ENCODE results near the gene BMPR2.
A peak's percentile ranks its signal among the peaks of the same experiment; 100 is the strongest.
"Not testable (repeated sequence)": the region's sequence is repeated elsewhere in the genome, so short reads cannot be mapped to it uniquely, and the experiment has no call there.

The BMPR2 gene

DNA sequence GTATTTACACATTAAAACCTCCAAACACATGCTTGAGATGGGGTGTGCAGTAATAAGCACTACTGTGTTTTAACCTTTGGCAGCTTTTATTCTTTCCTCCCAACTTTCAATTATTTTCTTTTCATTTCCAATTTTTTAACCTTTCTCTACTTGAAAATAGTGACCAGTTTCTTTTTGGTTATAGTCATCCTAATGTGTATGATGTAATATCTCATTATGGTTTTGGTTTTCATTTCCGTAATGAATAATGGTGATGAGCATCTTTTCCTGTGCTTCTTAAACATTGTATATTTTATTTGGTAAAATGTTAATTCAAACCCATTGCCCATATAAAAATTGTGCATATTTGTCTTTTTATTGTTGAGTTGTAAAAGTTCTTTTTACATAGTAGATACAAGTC, 103.5 kb downstream of the BMPR2 start:
- no peak for DNase-seq (ENCODE audit: low read depth)
- H3K4me3 ChIP-seq (ENCODE audit: low read depth, low read length), result no peak overlapping the region
- TF ChIP-seq, protein P1, sequence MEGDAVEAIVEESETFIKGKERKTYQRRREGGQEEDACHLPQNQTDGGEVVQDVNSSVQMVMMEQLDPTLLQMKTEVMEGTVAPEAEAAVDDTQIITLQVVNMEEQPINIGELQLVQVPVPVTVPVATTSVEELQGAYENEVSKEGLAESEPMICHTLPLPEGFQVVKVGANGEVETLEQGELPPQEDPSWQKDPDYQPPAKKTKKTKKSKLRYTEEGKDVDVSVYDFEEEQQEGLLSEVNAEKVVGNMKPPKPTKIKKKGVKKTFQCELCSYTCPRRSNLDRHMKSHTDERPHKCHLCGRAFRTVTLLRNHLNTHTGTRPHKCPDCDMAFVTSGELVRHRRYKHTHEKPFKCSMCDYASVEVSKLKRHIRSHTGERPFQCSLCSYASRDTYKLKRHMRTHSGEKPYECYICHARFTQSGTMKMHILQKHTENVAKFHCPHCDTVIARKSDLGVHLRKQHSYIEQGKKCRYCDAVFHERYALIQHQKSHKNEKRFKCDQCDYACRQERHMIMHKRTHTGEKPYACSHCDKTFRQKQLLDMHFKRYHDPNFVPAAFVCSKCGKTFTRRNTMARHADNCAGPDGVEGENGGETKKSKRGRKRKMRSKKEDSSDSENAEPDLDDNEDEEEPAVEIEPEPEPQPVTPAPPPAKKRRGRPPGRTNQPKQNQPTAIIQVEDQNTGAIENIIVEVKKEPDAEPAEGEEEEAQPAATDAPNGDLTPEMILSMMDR (conservative IDR thresholded peaks at IDR 0.05; ENCODE audit: low read depth, low read length), result no peak

GRCh38 chr2:202486351-202486750, 110.2 kb downstream of the BMPR2 start:
- no peak for DNase-seq (ENCODE audit: low read depth)
- TF ChIP-seq, protein P1 (conservative IDR thresholded peaks at IDR 0.05; ENCODE audit: low read depth, low read length), result no peak
- no peak overlapping the region for H3K4me3 ChIP-seq (ENCODE audit: low read depth, low read length)

- DNase-seq (ENCODE audit: low read depth), result peak; percentile 16
- no peak overlapping the region for H3K4me3 ChIP-seq (ENCODE audit: low read depth, low read length)
- TF ChIP-seq, protein P1 (conservative IDR thresholded peaks at IDR 0.05; ENCODE audit: low read depth, low read length), result no peak
Observed at GRCh38 chr2:202488671-202489070, 112.5 kb downstream of the BMPR2 start.

GRCh38 chr2:202490479-202490878, 114.4 kb downstream of the BMPR2 start:
- no peak for DNase-seq (ENCODE audit: low read depth)
- H3K4me3 ChIP-seq (ENCODE audit: low read depth, low read length), result no peak overlapping the region
- TF ChIP-seq, protein P1 (conservative IDR thresholded peaks at IDR 0.05; ENCODE audit: low read depth, low read length), result no peak

DNA sequence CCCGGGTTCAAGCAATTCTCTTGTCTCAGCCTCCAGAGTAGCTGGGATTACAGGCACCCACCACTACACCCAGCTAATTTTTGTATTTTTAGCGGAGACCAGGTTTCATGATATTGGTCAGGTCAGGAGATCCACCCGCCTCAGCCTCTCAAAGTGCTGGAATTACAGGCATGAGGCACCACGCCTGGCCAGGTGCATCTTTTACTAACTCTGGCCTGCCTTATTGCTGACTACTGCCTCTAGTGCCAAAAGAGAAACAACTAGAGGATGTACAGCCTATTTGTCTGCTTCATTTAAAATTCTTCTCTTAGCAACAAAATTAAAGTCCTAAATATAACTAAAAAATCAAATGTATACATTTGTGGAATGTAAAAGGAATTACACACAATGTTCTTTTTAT, 115.4 kb downstream of the BMPR2 start:
- peak; percentile 14 for DNase-seq (ENCODE audit: low read depth)
- TF ChIP-seq, protein P1 (conservative IDR thresholded peaks at IDR 0.05; ENCODE audit: low read depth, low read length), result peak; percentile 29
- H3K4me3 ChIP-seq (ENCODE audit: low read depth, low read length), result no peak overlapping the region

DNA sequence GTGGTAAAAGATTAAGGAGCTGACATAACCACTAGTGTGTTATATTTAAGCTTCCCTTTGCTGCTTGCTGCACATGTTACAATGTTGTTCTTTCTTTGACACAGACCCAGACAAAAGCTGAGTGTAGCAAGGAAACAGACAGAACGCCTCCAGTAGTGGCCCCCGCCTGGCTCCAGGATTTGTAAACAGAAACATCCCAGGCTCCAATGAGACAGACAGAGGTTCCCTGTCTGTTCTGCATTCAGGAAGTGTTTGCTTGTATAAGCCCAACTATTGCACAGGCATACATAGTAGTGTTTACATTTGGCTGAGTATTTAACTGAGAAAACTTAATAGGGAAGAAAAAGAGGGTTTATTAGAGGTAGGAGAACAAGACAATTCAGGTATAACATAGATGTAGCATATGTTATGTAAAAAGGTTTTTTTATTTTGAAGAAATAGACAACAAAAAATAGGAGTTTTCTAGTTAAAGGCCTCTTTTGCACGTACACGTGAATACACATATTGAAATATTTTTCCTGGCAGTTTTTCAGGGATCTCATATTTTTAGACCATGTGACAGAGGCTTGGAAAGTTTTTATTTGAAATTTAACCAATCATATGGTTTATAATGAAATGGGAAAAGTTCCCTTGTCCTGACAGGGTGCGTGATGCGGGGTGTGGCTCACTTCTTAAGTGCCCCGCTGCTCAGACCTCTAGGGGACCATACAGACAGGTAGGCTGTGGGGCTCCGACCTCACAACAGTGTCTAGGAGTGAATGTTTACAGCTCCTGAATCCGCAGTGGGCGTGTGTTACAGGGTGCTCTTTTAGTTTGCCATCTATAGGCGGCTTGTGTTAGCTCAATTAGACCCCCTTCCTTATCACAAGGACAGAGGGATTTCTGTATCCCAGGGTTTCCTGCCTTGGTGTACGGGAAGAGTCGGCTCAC, 118.4 kb downstream of the BMPR2 start:
- no peak overlapping the region for H3K4me3 ChIP-seq (ENCODE audit: low read depth, low read length)
- TF ChIP-seq, protein P1 (conservative IDR thresholded peaks at IDR 0.05; ENCODE audit: low read depth, low read length), result peak; percentile 13
- peak; percentile 91 for DNase-seq (ENCODE audit: low read depth)

DNA sequence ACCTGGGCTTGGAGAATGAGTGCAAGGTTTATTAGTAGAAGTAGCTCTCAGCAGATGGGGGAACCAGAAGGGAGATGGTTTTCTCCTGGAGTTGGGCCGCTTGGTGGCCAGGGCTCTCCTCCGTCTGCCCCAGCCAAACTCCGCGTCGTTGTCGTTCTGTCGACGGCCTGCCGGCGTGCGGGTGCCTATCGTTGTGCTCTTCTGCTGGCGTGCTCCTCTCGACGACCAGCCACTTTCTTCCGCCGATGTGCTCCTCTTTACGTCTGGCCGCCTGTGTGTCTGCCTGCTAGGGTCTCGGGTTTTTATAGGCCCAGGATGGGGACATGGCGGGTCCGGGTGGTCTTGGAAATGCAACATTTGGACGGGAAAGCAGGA, 119.1 kb downstream of the BMPR2 start:
- no peak overlapping the region for H3K4me3 ChIP-seq (ENCODE audit: low read depth, low read length)
- DNase-seq (ENCODE audit: low read depth), result no peak
- TF ChIP-seq, protein P1 (conservative IDR thresholded peaks at IDR 0.05; ENCODE audit: low read depth, low read length), result no peak

DNA sequence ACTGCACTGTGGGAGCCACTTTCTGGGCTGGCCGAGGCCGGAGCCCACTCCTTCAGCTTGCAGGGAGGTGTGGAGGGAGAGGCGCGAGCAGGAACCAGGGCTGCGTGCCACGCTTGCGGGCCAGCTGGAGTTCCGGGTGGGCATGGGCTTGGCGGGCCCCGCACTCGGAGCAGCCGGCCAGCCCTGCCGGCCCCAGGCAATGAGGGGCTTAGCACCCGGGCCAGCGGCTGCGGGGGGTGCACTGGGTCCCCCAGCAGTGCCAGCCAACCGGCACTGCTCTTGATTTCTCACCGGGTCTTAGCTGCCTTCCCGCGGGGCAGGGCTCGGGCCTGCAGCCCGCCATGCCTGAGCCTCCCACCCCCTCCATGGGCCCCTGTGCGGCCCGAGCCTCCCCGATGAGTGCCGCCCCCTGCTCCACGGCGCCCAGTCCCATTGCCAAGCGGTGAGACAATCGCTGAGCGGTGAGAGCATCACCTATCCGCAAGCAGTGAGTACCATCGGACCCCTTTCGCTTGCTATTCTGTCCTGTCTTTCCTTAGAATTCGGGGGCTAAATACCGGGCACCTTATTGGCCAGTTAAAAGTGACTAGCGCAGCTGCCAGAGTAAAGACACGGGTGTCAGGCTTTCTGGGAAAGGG, 120.8 kb downstream of the BMPR2 start:
- not testable (repeated sequence) for DNase-seq (ENCODE audit: low read depth); H3K4me3 ChIP-seq (ENCODE audit: low read depth, low read length)

GRCh38 chr2:202497473-202497866, 121.3 kb downstream of the BMPR2 start:
- not testable (repeated sequence) for DNase-seq (ENCODE audit: low read depth); H3K4me3 ChIP-seq (ENCODE audit: low read depth, low read length)

- not testable (repeated sequence) for H3K4me3 ChIP-seq (ENCODE audit: low read depth, low read length); DNase-seq (ENCODE audit: low read depth)
Observed at GRCh38 chr2:202499841-202500240, 123.7 kb downstream of the BMPR2 start.
